Panc1 (cell line): Measurements from ENCODE around the gene MIER3. TPM values are rescaled to one million over a fixed set of nuclear protein-coding genes. Genes with fewer than 3 reads are reported as not detected.

Experiments
- ATAC-seq: fragments of 200-7000 bp; cut with Tn5 transposase; 2 replicates; pipeline ENCODE4 v1.9.1; 2020; ENCODE audit warnings: mild to moderate bottlenecking, moderate library complexity
- BruUV-seq: library from RNA; stranded (reverse); fragments of 400-500 nt; replicated peaks from 2 replicates; lab custom pipeline; 2021; lab: Mats Ljungman, UMichigan
- CTCF ChIA-PET: fragments of 300-600 bp; sonication (Branson Sonifier 250); formaldehyde crosslinking; loops from one replicate; lab custom pipeline; 2022; ENCODE audit warnings: antibody characterized with exemption; lab: Charles Lee
- POLR2A ChIA-PET: fragments of 300-600 bp; sonication (Branson Sonifier 250); formaldehyde crosslinking; loops from one replicate; lab custom pipeline; 2022; ENCODE audit warnings: antibody characterized with exemption; lab: Charles Lee
- DNase-seq: peaks from one replicate; pipeline ENCODE4 v3.0.0-alpha.2; 2010; ENCODE audit warnings: low read depth, low spot score
- H3K27ac ChIP-seq: 2 replicates; pipeline ENCODE4 v1.5.1; 2011; ENCODE audit warnings: mild to moderate bottlenecking, low read length, inconsistent platforms
- H3K27me3 ChIP-seq: fragments of 200-500 bp; sonication (Bioruptor generic); 2 replicates; pipeline ENCODE4 v1.6.0; 2014; ENCODE audit warnings: low read length, inconsistent platforms; ENCODE audit not compliant: control insufficient read depth, insufficient read depth
- H3K36me3 ChIP-seq: fragments of 200-500 bp; sonication (Bioruptor generic); 2 replicates; pipeline ENCODE4 v1.5.1; 2014; ENCODE audit warnings: inconsistent platforms, mild to moderate bottlenecking, low read length, moderate library complexity; ENCODE audit not compliant: control insufficient read depth, insufficient read depth
- H3K4me1 ChIP-seq: 2 replicates; pipeline ENCODE4 v1.5.1; 2011; ENCODE audit warnings: inconsistent platforms, mild to moderate bottlenecking, low read length, moderate library complexity; ENCODE audit not compliant: control insufficient read depth, insufficient read depth
- H3K4me3 ChIP-seq, 2 experiments: 2 replicates each; pipeline ENCODE4 v1.5.1; 2011 to 2012; ENCODE audit warnings: low read depth in 2 of 2, low read length in 2 of 2, mild to moderate bottlenecking in 2 of 2, inconsistent platforms in 1 of 2, moderate library complexity in 1 of 2
- H3K9me3 ChIP-seq: fragments of 200-500 bp; sonication (Bioruptor generic); 2 replicates; pipeline ENCODE4 v1.5.1; 2014; ENCODE audit warnings: low read depth, mild to moderate bottlenecking, inconsistent platforms, low read length, moderate library complexity; ENCODE audit not compliant: control insufficient read depth, insufficient read depth
- CTCF ChIP-seq: fragments of 450-650 bp; IDR thresholded peaks from 2 replicates; pipeline ENCODE4 v1.5.1; 2017; ENCODE audit warnings: mild to moderate bottlenecking
- POLR2AphosphoS5 ChIP-seq: IDR thresholded peaks from 2 replicates; pipeline ENCODE4 v1.6.1; 2012; ENCODE audit warnings: mild to moderate bottlenecking, low read depth, low read length, moderate library complexity
- REST ChIP-seq, 2 experiments: IDR thresholded peaks; 2 replicates each; pipeline ENCODE4 v1.6.1; 2011 to 2012; ENCODE audit warnings: low read depth in 2 of 2, control low read depth in 1 of 2, low read length in 1 of 2, mild to moderate bottlenecking in 1 of 2, moderate library complexity in 1 of 2; ENCODE audit not compliant: insufficient read depth in 1 of 2
- SIN3A ChIP-seq: IDR thresholded peaks from 2 replicates; pipeline ENCODE4 v1.6.1; 2012; ENCODE audit warnings: low read depth, mild to moderate bottlenecking, low read length, moderate library complexity, borderline replicate concordance; ENCODE audit not compliant: insufficient read depth
- TCF7L2 ChIP-seq: IDR thresholded peaks from 2 replicates; pipeline ENCODE4 v1.6.1; 2011; ENCODE audit warnings: mild to moderate bottlenecking, low read depth, low read length, inconsistent platforms
- in situ Hi-C: cut with HindIII; loops from 2 replicates; pipeline ENCODE4 v1.10.0; 2016; ENCODE audit warnings: low sequenced_read_pairs, low pct_unique_long_range_greater_than_20kb
- intact Hi-C: fragments of 100-400 bp; cut with micrococcal nuclease; formaldehyde crosslinking; loops from one replicate; pipeline ENCODE4 v1.10.0; 2022; ENCODE audit not compliant: unreplicated experiment
- total RNA-seq: library from RNA; stranded (reverse); gene quantifications from one replicate; pipeline ENCODE4 v1.2.1, GENCODE V29; 2021; ENCODE audit not compliant: unreplicated experiment

The MIER3 gene
- total RNA-seq, 1 experiment from 2014 or later: 29.7 TPM

- ATAC-seq: no peak
- no peaks in the 10 kb centered on the region for H3K36me3 ChIP-seq
- H3K27ac ChIP-seq: no peak overlapping the region
- in situ Hi-C loops (no loop called here), intact Hi-C loops (no loop called here)
- DNase-seq: no peak
- H3K9me3 ChIP-seq: no peaks in the 10 kb centered on the region
- BruUV-seq: no TSS peak
- TF ChIP-seq CTCF (no peak), TCF7L2 (no peak), SIN3A (no peak), REST (IDR thresholded peaks at IDR 0.05; ENCODE audit: insufficient read depth in 1 of 2, low read depth in 2 of 2, low read length in 1 of 2) (no peak), POLR2AphosphoS5 (no peak)
- ChIA-PET CTCF (no interaction called here), POLR2A (no interaction called here)
- H3K4me1 ChIP-seq: no peaks in the 10 kb centered on the region
- H3K27me3 ChIP-seq: 0 out of 2 replicates have a peak, but pooled peaks cover 2% of the 10 kb centered on the region
- no peak overlapping the region for H3K4me3 ChIP-seq
Measured at GRCh38 chr5:56988490-56988889, 36.6 kb upstream of the MIER3 start.

GRCh38 chr5:56987171-56987570 is 35.2 kb upstream of the MIER3 start:
- H3K4me1 ChIP-seq: no peaks in the 10 kb centered on the region
- DNase-seq (no peak), ATAC-seq (no peak)
- intact Hi-C loops (no loop called here), in situ Hi-C loops (no loop called here)
- TF ChIP-seq TCF7L2: no peak
- TF ChIP-seq SIN3A: no peak
- TF ChIP-seq CTCF: no peak
- TF ChIP-seq POLR2AphosphoS5: no peak
- no peak for TF ChIP-seq REST (IDR thresholded peaks at IDR 0.05; ENCODE audit: insufficient read depth in 1 of 2, low read depth in 2 of 2, low read length in 1 of 2)
- no peaks in the 10 kb centered on the region for H3K36me3 ChIP-seq
- peaks cover 2% of the 10 kb centered on the region; the same call in 1 of the 2 replicates for H3K27me3 ChIP-seq
- H3K9me3 ChIP-seq: no peaks in the 10 kb centered on the region
- no peak overlapping the region for H3K27ac ChIP-seq
- no peak overlapping the region for H3K4me3 ChIP-seq
- CTCF ChIA-PET: no interaction called here
- POLR2A ChIA-PET: interaction anchor here (0.6 kb wide), 2 partner anchors 9 to 37 kb away, joined by 5 to 6 read pairs; no protein-coding TSS in a partner anchor
- no TSS peak for BruUV-seq
